Prostate gland (tissue), 2 donors: Measurements from ENCODE around the gene RTN3. TPM values are rescaled to one million over a fixed set of nuclear protein-coding genes. Genes with fewer than 3 reads are reported as not detected.

Experiments
- DNase-seq: peaks from one replicate; pipeline ENCODE4 v3.0.0-alpha.2; 2019; ENCODE audit warnings: low spot score
- H3K27ac ChIP-seq, 2 donors: fragments of 200-600 bp; sonication (generic); 2 replicates each; pipeline ENCODE4 v1.5.1; 2017 to 2019
- H3K27me3 ChIP-seq: fragments of 200-600 bp; sonication (generic); replicated peaks from 2 replicates; pipeline ENCODE4 v1.5.1; 2019; ENCODE audit not compliant: insufficient read depth
- H3K36me3 ChIP-seq, 2 donors: fragments of 200-600 bp; sonication (generic); 1 replicate in 1 of 2; 2 replicates in 1 of 2; pipeline versions ENCODE4 v1.5.1 to v1.8.1; 2017 to 2019
- H3K4me1 ChIP-seq: fragments of 200-600 bp; sonication (generic); replicated peaks from 2 replicates; pipeline ENCODE4 v1.5.1; 2019
- H3K4me3 ChIP-seq, 2 donors: fragments of 200-600 bp; sonication (generic); 2 replicates each; pipeline ENCODE4 v1.5.1; 2017 to 2019
- H3K9me3 ChIP-seq: fragments of 200-600 bp; sonication (generic); 2 replicates; pipeline ENCODE4 v1.5.1; 2017
- CTCF ChIP-seq, 4 experiments: fragments of 200-600 bp in 2 of 4; fragments of 450-650 bp in 2 of 4; sonication (generic) in 2 of 4; IDR thresholded peaks; 1 replicate in 3 of 4; 2 replicates in 1 of 4; pipeline ENCODE4 v1.5.1; 2016 to 2019; ENCODE audit warnings: antibody characterized with exemption in 4 of 4, mild to moderate bottlenecking in 2 of 4, moderate library complexity in 2 of 4
- POLR2A ChIP-seq: fragments of 450-650 bp; IDR thresholded peaks from one replicate; pipeline ENCODE4 v1.6.1; 2016; ENCODE audit warnings: antibody characterized with exemption, mild to moderate bottlenecking
- POLR2AphosphoS5 ChIP-seq: sonication (generic); formaldehyde crosslinking; IDR thresholded peaks from one replicate; pipeline ENCODE4 v1.6.1; 2017; ENCODE audit warnings: antibody characterized with exemption
- WGBS: methylation state at CpG from one replicate; pipeline ENCODE4 v1.1.5; 2018; 5-methylcytosine and 5-hydroxymethylcytosine counted together
- intact Hi-C: fragments of 100-400 bp; cut with DNase I; formaldehyde crosslinking; loops from one replicate; pipeline ENCODE4 v1.14.2; 2022
- total RNA-seq, 2 donors: library from RNA; depleted of rRNA; stranded (reverse); fragments of >200 nt; gene quantifications; one replicate each; pipeline ENCODE4 v1.1.0, GENCODE V29; 2016

RTN3 gene
- total RNA-seq, 2 donors from 2014 or later = 74.1 to 88.8 TPM

GRCh38 chr11:63756919-63757761 is 75.8 kb downstream of the RTN3 start:
- WGBS = 79% methylated on average over 5 of the region's 5 CpGs
- Histone ChIP-seq H3K9me3 (no peaks in the 10 kb centered on the region), H3K27ac (no peak overlapping the region), H3K36me3 (no peaks in the 10 kb centered on the region), H3K4me3 (no peak overlapping the region), H3K27me3 (no peaks in the 10 kb centered on the region), H3K4me1 (no peaks in the 10 kb centered on the region)
- DNase-seq = no peak
- TF ChIP-seq POLR2AphosphoS5 = no peak
- TF ChIP-seq CTCF (IDR thresholded peaks at IDR 0.05) = no peak
- no peak for TF ChIP-seq POLR2A
- intact Hi-C loops = no loop called here

GRCh38 chr11:63760487-63761079 is 79.3 kb downstream of the RTN3 start:
- H3K36me3 ChIP-seq = no peaks in the 10 kb centered on the region
- intact Hi-C loops = no loop called here
- H3K27me3 ChIP-seq = no peaks in the 10 kb centered on the region
- WGBS = 81% methylated on average over 5 of the region's 5 CpGs
- H3K27ac ChIP-seq = no peak overlapping the region
- H3K9me3 ChIP-seq = no peaks in the 10 kb centered on the region
- peaks cover 7% of the 10 kb centered on the region for H3K4me1 ChIP-seq
- no peak overlapping the region for H3K4me3 ChIP-seq
- TF ChIP-seq POLR2A (no peak), POLR2AphosphoS5 (no peak), CTCF (IDR thresholded peaks at IDR 0.05) (no peak)
- DNase-seq = no peak

- intact Hi-C loops = no loop called here
- WGBS = 79% methylated on average over 10 of the region's 10 CpGs
- H3K9me3 ChIP-seq = no peaks in the 10 kb centered on the region
- TF ChIP-seq CTCF (IDR thresholded peaks at IDR 0.05) = no peak
- TF ChIP-seq POLR2AphosphoS5 = no peak
- TF ChIP-seq POLR2A = no peak
- no peaks in the 10 kb centered on the region for H3K36me3 ChIP-seq
- no peak overlapping the region for H3K4me3 ChIP-seq
- peaks cover 7% of the 10 kb centered on the region for H3K4me1 ChIP-seq
- H3K27ac ChIP-seq = no peak overlapping the region
- no peak for DNase-seq
- no peaks in the 10 kb centered on the region for H3K27me3 ChIP-seq
Observed at GRCh38 chr11:63761188-63761587, 79.9 kb downstream of the RTN3 start.

- Histone ChIP-seq H3K27ac (peak overlapping the region; percentile 42 to 48), H3K27me3 (no peaks in the 10 kb centered on the region), H3K4me1 (peaks cover 7% of the 10 kb centered on the region), H3K36me3 (no peaks in the 10 kb centered on the region), H3K9me3 (no peaks in the 10 kb centered on the region), H3K4me3 (peak overlapping the region; percentile 27 to 35)
- 53% methylated on average over 34 of the region's 34 CpGs for WGBS
- no peak for DNase-seq
- intact Hi-C loops = no loop called here
- no peak for TF ChIP-seq POLR2AphosphoS5
- TF ChIP-seq CTCF (IDR thresholded peaks at IDR 0.05) = no peak
- no peak for TF ChIP-seq POLR2A
Observed at GRCh38 chr11:63761931-63762653, 80.8 kb downstream of the RTN3 start.
